Gastroesophageal sphincter (tissue), 4 donors: ENCODE results near the gene PNMT. TPM values are rescaled to one million over a fixed set of nuclear protein-coding genes. Genes with fewer than 3 reads are reported as not detected.

Source experiments
- ATAC-seq: fragments of 150-250 bp; one replicate; pipeline ENCODE4 v1.9.1; 2016; ENCODE audit warnings: mild to moderate bottlenecking, moderate library complexity
- H3K27ac ChIP-seq, 4 donors: fragments of 200-600 bp; sonication (generic) in 3 of 4; 1 replicate in 3 of 4; 2 replicates in 1 of 4; pipeline ENCODE4 v1.5.1; 2016 to 2019
- H3K27me3 ChIP-seq: fragments of 200-600 bp; sonication (generic); one replicate; pipeline ENCODE4 v1.5.1; 2019
- H3K36me3 ChIP-seq, 2 donors: fragments of 200-600 bp; sonication (generic); one replicate each; pipeline ENCODE4 v1.5.1; 2019; ENCODE audit warnings: control low read depth in 1 of 2
- H3K4me1 ChIP-seq, 3 donors: fragments of 200-600 bp; sonication (generic); 1 replicate in 2 of 3; 2 replicates in 1 of 3; pipeline ENCODE4 v1.5.1; 2016 to 2019; ENCODE audit warnings: control low read depth in 2 of 3
- H3K4me3 ChIP-seq, 2 donors: fragments of 200-600 bp; sonication (generic); one replicate each; pipeline ENCODE4 v1.5.1; 2019; ENCODE audit warnings: mild to moderate bottlenecking in 1 of 2, moderate library complexity in 1 of 2
- H3K9me3 ChIP-seq, 3 donors: fragments of 200-600 bp; sonication (generic); one replicate each; pipeline ENCODE4 v1.5.1; 2017 to 2019; ENCODE audit warnings: control low read depth in 2 of 3
- EP300 ChIP-seq: sonication (generic); formaldehyde crosslinking; IDR thresholded peaks from one replicate; pipeline ENCODE4 v1.6.1; 2017; ENCODE audit warnings: antibody characterized with exemption, mild to moderate bottlenecking
- POLR2A ChIP-seq, 2 donors: fragments of 450-650 bp; IDR thresholded peaks; one replicate each; pipeline ENCODE4 v1.6.1; 2017; ENCODE audit warnings: antibody characterized with exemption in 2 of 2, mild to moderate bottlenecking in 2 of 2, moderate library complexity in 1 of 2
- POLR2AphosphoS5 ChIP-seq: sonication (generic); formaldehyde crosslinking; IDR thresholded peaks from one replicate; pipeline ENCODE4 v1.6.1; 2017; ENCODE audit warnings: antibody characterized with exemption
- WGBS, 2 donors: methylation state at CpG; one replicate each; pipeline ENCODE4 v1.1.5; 2018; ENCODE audit warnings: low coverage in 1 of 2; 5-methylcytosine and 5-hydroxymethylcytosine counted together
- total RNA-seq, 4 donors: library from RNA; depleted of rRNA; stranded (reverse); fragments of >200 nt; gene quantifications; one replicate each; pipeline ENCODE4 v1.1.0, GENCODE V29; 2016
- TF ChIP-seq, protein P1 (sequence below), 4 experiments: fragments of 200-600 bp in 2 of 4; fragments of 450-650 bp in 2 of 4; sonication (generic) in 1 of 4; IDR thresholded peaks; one replicate each; pipeline ENCODE4 v1.5.1; 2017 to 2019; ENCODE audit warnings: antibody characterized with exemption in 4 of 4, mild to moderate bottlenecking in 2 of 4, moderate library complexity in 2 of 4

Gene PNMT
- total RNA-seq, 4 donors from 2014 or later: 6.7 to 11.7 (median 7.5) TPM

DNA sequence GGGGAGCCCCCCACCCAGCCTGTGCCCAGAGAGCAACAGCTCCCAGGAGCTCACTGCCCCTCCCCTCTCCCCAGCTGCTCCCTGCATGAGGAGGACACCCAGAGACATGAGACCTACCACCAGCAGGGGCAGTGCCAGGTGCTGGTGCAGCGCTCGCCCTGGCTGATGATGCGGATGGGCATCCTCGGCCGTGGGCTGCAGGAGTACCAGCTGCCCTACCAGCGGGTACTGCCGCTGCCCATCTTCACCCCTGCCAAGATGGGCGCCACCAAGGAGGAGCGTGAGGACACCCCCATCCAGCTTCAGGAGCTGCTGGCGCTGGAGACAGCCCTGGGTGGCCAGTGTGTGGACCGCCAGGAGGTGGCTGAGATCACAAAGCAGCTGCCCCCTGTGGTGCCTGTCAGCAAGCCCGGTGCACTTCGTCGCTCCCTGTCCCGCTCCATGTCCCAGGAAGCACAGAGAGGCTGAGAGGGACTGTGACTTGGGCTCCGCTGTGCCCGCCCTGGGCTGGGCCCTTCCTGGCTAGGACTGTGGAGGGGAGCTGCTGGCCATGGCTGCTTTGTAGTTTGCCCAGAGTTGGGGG, 2.5 kb upstream of the PNMT start:
- ATAC-seq: no peak
- Histone ChIP-seq H3K4me3 (no peak overlapping the region), H3K36me3 (peaks cover 0 to 25% of the 10 kb centered on the region in 2 donors), H3K4me1 (peaks cover 0 to 85% (median 37%) of the 10 kb centered on the region in 3 donors), H3K9me3 (no peaks in the 10 kb centered on the region), H3K27me3 (peaks cover 59% of the 10 kb centered on the region), H3K27ac (peak overlapping the region in 3 of 4 donors; percentile 57 to 70 (median 61))
- TF ChIP-seq POLR2AphosphoS5 (no peak), POLR2A (IDR thresholded peaks at IDR 0.05) (no peak), EP300 (no peak)
- TF ChIP-seq, protein P1, sequence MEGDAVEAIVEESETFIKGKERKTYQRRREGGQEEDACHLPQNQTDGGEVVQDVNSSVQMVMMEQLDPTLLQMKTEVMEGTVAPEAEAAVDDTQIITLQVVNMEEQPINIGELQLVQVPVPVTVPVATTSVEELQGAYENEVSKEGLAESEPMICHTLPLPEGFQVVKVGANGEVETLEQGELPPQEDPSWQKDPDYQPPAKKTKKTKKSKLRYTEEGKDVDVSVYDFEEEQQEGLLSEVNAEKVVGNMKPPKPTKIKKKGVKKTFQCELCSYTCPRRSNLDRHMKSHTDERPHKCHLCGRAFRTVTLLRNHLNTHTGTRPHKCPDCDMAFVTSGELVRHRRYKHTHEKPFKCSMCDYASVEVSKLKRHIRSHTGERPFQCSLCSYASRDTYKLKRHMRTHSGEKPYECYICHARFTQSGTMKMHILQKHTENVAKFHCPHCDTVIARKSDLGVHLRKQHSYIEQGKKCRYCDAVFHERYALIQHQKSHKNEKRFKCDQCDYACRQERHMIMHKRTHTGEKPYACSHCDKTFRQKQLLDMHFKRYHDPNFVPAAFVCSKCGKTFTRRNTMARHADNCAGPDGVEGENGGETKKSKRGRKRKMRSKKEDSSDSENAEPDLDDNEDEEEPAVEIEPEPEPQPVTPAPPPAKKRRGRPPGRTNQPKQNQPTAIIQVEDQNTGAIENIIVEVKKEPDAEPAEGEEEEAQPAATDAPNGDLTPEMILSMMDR (IDR thresholded peaks at IDR 0.05): no peak
- WGBS, 2 donors: no CpG with 5 or more reads among the region's 17 CpGs

DNA sequence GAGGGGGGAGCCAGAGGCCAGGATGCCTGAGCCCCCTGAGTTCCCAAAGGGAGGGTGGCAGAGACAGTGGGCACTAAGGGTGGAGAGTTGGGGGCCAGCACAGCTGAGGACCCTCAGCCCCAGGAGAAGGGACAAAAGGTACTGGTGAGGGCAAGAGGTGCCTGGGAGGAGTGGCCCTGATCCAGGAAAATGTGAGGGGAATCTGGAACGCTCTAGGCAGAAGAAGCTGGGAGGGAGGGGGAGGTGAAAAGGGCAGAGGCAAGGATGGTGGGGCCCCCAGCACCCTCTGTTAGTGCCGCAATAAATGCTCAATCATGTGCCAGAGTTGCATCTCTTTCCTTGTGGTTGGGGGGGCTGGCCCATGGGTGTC, 2.0 kb upstream of the PNMT start:
- Histone ChIP-seq H3K9me3 (no peaks in the 10 kb centered on the region), H3K27me3 (peaks cover 64% of the 10 kb centered on the region), H3K27ac (peak overlapping the region in 3 of 4 donors; percentile 57 to 70 (median 61)), H3K36me3 (peaks cover 0 to 20% of the 10 kb centered on the region in 2 donors), H3K4me1 (peaks cover 0 to 82% (median 37%) of the 10 kb centered on the region in 3 donors), H3K4me3 (no peak overlapping the region)
- peak; percentile 13 for ATAC-seq
- 20 to 25% methylated on average over 1 to 2 of the region's 2 CpGs for WGBS, 2 donors
- TF ChIP-seq, protein P1 (IDR thresholded peaks at IDR 0.05): no peak
- no peak for TF ChIP-seq POLR2A (IDR thresholded peaks at IDR 0.05)
- no peak for TF ChIP-seq EP300
- TF ChIP-seq POLR2AphosphoS5: no peak

DNA sequence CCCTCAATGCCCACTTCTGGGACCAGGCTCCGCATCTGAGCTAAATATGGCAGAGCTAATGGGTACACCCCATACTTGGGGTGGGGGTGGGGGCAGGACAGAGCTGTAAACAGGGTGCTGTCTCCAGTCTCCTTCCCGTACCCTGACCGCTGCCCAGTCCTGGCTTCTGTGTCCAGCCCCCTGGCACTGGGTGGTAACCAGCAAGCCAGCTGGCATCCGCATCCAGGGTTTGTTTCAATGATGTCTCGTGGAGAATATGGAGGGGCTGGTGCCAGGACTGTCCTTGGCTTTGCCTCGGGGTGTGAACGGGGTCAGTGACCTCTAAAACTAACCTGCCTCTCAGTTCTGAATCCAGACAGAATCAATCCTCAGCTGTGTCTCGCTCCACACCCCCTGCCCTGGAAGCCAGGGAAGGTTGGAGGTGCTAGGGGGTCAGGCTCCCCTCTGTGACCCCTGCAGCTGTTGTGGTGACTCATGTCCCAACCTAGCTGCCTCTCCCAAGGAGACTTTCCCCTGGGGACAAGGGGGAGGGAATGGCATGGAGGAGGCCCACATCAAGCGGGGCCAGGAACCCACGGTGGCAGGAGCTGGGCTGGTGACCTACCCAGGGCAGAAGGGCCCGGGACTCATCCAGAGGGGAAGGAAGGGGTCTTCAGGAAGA, 1.5 kb upstream of the PNMT start:
- TF ChIP-seq EP300 (no peak), POLR2AphosphoS5 (no peak), POLR2A (IDR thresholded peaks at IDR 0.05) (no peak)
- TF ChIP-seq, protein P1 (IDR thresholded peaks at IDR 0.05): no peak
- no peaks in the 10 kb centered on the region for H3K9me3 ChIP-seq
- peak overlapping the region in 3 of 4 donors; percentile 57 to 70 (median 61) for H3K27ac ChIP-seq
- WGBS, 2 donors: 20 to 75% methylated on average over 1 to 2 of the region's 11 CpGs
- peaks cover 69% of the 10 kb centered on the region for H3K27me3 ChIP-seq
- peak; percentile 39 for ATAC-seq
- peaks cover 0 to 82% (median 33%) of the 10 kb centered on the region in 3 donors for H3K4me1 ChIP-seq
- peak overlapping the region in 1 of 2 donors; percentile 55 for H3K4me3 ChIP-seq
- peaks cover 0 to 15% of the 10 kb centered on the region in 2 donors for H3K36me3 ChIP-seq

DNA sequence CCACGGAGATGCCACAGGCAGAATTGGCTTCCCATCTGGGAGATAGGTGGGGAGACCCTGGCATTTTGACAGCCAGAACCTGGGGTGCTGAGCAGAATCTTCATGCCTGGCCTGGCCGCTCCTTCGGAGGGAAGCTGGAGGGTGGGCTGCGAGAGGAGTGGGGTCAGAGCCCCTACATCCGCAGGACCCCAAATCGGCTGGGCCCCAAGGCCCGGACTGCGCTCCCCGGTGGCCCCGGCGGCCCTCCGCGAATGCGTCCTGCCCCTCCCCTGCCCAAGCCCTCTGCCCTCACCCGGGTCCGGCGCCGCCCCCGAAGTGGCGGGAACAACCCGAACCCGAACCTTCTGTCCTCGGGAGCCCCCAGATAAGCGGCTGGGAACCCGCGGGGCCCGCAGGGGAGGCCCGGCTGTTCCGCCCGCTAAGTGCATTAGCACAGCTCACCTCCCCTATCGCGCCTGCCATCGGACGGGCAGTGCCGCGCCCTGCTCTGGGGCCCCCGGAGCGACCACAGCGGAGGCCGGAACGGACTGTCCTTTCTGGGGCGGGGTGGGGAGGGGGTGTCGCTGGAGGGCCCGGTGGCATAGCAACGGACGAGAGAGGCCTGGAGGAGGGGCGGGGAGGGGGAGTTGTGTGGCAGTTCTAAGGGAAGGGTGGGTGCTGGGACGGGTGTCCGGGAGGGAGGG, 850 bp upstream of the PNMT start:
- ATAC-seq: no peak
- peak overlapping the region in 3 of 4 donors; percentile 54 to 70 (median 61) for H3K27ac ChIP-seq
- H3K36me3 ChIP-seq: peaks cover 0 to 8% of the 10 kb centered on the region in 2 donors
- no CpG with 5 or more reads among the region's 49 CpGs for WGBS, 2 donors
- H3K4me3 ChIP-seq: peak overlapping the region; percentile 20 to 55
- TF ChIP-seq, protein P1 (IDR thresholded peaks at IDR 0.05): no peak
- peak in 1 of 2 donors; percentile 13 for TF ChIP-seq POLR2A (IDR thresholded peaks at IDR 0.05)
- peaks cover 0 to 80% (median 30%) of the 10 kb centered on the region in 3 donors for H3K4me1 ChIP-seq
- H3K27me3 ChIP-seq: peaks cover 72% of the 10 kb centered on the region
- no peaks in the 10 kb centered on the region for H3K9me3 ChIP-seq
